ENCODE data around the gene FHOD3. TPM values are rescaled to one million over a fixed set of nuclear protein-coding genes. Genes with fewer than 3 reads are reported as not detected.
"Not testable (repeated sequence)": the region's sequence is repeated elsewhere in the genome, so short reads cannot be mapped to it uniquely, and the experiment has no call there.

The FHOD3 gene
- total RNA-seq, 1 experiment from 2014 or later, result 18.1 TPM

DNA sequence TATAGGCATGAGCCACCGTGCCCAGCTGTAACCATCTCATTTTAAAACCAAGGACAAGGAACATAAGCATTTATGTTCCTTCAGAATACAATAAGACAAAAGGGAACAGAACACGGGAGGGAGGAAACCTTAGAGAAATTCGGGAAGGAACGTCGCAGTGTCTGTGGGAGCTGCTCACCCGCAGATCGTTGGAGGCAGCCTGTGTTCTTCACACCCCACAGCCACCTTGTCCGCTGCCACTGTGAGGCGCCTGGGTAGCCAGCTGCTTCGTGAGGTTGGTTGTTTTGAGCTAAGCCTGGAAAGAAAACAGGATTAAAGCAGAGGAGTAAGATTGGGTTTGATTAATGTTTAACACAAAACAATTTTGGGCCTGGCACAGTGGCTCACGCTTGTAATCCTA is 250.0 kb downstream of the FHOD3 start:
- H3K4me2 ChIP-seq (ENCODE audit: low read length), result no peak overlapping the region
- TF ChIP-seq EZH2 (IDR thresholded peaks at IDR 0.05; ENCODE audit: low read length, unreplicated experiment) (no peak), EZH2phosphoT487 (IDR thresholded peaks at IDR 0.05; ENCODE audit: borderline replicate concordance, low read length) (no peak)
- TF ChIP-seq, protein P1, sequence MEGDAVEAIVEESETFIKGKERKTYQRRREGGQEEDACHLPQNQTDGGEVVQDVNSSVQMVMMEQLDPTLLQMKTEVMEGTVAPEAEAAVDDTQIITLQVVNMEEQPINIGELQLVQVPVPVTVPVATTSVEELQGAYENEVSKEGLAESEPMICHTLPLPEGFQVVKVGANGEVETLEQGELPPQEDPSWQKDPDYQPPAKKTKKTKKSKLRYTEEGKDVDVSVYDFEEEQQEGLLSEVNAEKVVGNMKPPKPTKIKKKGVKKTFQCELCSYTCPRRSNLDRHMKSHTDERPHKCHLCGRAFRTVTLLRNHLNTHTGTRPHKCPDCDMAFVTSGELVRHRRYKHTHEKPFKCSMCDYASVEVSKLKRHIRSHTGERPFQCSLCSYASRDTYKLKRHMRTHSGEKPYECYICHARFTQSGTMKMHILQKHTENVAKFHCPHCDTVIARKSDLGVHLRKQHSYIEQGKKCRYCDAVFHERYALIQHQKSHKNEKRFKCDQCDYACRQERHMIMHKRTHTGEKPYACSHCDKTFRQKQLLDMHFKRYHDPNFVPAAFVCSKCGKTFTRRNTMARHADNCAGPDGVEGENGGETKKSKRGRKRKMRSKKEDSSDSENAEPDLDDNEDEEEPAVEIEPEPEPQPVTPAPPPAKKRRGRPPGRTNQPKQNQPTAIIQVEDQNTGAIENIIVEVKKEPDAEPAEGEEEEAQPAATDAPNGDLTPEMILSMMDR (conservative IDR thresholded peaks at IDR 0.05; ENCODE audit: low read depth, low read length), result no peak
- H3K36me3 ChIP-seq (ENCODE audit: low read depth, low read length), result no peaks in the 10 kb centered on the region
- ChIA-PET CTCF (no interaction called here), POLR2A (ENCODE audit: unreplicated experiment) (no interaction called here)
- intact Hi-C loops (cut with micrococcal nuclease), result no loop called here
- no peaks in the 10 kb centered on the region for H3K27me3 ChIP-seq (ENCODE audit: low read length)
- DNase-seq, result no peak
- H3K4me3 ChIP-seq (ENCODE audit: low read length), result no peak overlapping the region
- H3K4me1 ChIP-seq (ENCODE audit: insufficient read depth, low read length), result no peaks in the 10 kb centered on the region
- H3F3A ChIP-seq (ENCODE audit: low read length, unreplicated experiment), result no peaks in the 10 kb centered on the region
- no peaks in the 10 kb centered on the region for H3K9me3 ChIP-seq (ENCODE audit: low read length)
- no TSS peak for BruUV-seq (replicated peaks)
- no peaks in the 10 kb centered on the region for H4K20me1 ChIP-seq (ENCODE audit: low read length)
- H3K9me2 ChIP-seq (replicated peaks; ENCODE audit: low read length), result no peaks in the 10 kb centered on the region
- H2AFZ ChIP-seq (ENCODE audit: low read length), result no peak overlapping the region
- no peak for ATAC-seq
- no peak overlapping the region for H3K27ac ChIP-seq (ENCODE audit: low read length)
- H3K79me2 ChIP-seq (ENCODE audit: low read length), result no peaks in the 10 kb centered on the region
- H3K9ac ChIP-seq (ENCODE audit: low read length), result no peak overlapping the region

DNA sequence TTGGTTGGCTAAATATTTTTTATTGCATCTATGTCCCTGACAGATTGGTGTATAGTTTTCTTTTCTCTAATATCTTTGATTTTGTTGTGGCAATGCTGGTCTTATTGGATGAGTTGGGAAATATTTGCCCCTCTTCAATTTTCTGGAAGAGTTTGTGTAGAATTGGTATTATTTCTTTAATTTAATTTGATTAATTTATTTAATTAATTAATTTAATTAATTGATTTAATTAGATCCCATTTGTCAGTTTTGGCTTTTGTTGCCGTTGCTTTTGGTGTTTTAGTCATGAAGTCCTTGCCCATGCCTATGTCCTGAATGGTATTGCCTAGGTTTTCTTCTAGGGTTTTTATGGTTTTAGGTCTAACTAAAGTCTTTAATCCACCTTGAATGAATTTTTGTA is 253.8 kb downstream of the FHOD3 start:
- H3K79me2 ChIP-seq (ENCODE audit: low read length); H3K4me1 ChIP-seq (ENCODE audit: insufficient read depth, low read length); H4K20me1 ChIP-seq (ENCODE audit: low read length); H3K9ac ChIP-seq (ENCODE audit: low read length); ATAC-seq; H3K9me3 ChIP-seq (ENCODE audit: low read length); H2AFZ ChIP-seq (ENCODE audit: low read length); H3K27ac ChIP-seq (ENCODE audit: low read length); H3K9me2 ChIP-seq (replicated peaks; ENCODE audit: low read length); POLR2A ChIA-PET (ENCODE audit: unreplicated experiment); H3K36me3 ChIP-seq (ENCODE audit: low read depth, low read length); H3K27me3 ChIP-seq (ENCODE audit: low read length); DNase-seq; intact Hi-C loops (cut with micrococcal nuclease); BruUV-seq (replicated peaks); H3K4me3 ChIP-seq (ENCODE audit: low read length); H3F3A ChIP-seq (ENCODE audit: low read length, unreplicated experiment); H3K4me2 ChIP-seq (ENCODE audit: low read length); CTCF ChIA-PET: not testable (repeated sequence)

DNA sequence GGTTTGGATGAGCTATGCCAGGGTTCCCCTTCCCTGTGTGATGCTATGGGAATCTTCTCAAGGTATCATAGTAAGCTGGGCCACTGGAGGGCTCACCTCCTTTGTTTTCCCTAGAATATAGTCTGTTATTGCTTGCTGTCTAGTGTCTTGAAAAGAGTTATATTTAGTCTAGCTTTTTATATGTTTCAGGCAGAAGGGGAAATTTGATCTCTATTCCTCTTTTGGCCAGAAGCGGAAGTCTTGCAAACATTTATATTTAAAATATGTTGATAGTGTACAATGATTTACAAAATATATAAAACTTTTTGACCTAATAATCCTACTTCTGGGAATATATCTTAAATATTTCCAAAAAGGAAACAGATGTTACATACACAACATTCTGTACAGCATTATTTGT is 260.7 kb downstream of the FHOD3 start:
- Histone ChIP-seq H3K27me3 (ENCODE audit: low read length) (no peaks in the 10 kb centered on the region), H3K36me3 (ENCODE audit: low read depth, low read length) (no peaks in the 10 kb centered on the region), H3K4me1 (ENCODE audit: insufficient read depth, low read length) (no peaks in the 10 kb centered on the region), H2AFZ (ENCODE audit: low read length) (no peak overlapping the region), H3K9me3 (ENCODE audit: low read length) (no peaks in the 10 kb centered on the region), H3K27ac (ENCODE audit: low read length) (no peak overlapping the region), H4K20me1 (ENCODE audit: low read length) (no peaks in the 10 kb centered on the region), H3K4me2 (ENCODE audit: low read length) (no peak overlapping the region), H3K79me2 (ENCODE audit: low read length) (no peaks in the 10 kb centered on the region), H3K9me2 (replicated peaks; ENCODE audit: low read length) (no peaks in the 10 kb centered on the region), H3F3A (ENCODE audit: low read length, unreplicated experiment) (no peaks in the 10 kb centered on the region), H3K9ac (ENCODE audit: low read length) (no peak overlapping the region), H3K4me3 (ENCODE audit: low read length) (no peak overlapping the region)
- intact Hi-C loops (cut with micrococcal nuclease), result no loop called here
- POLR2A ChIA-PET (ENCODE audit: unreplicated experiment), result no interaction called here
- CTCF ChIA-PET, result no interaction called here
- DNase-seq (no peak), ATAC-seq (no peak)
- BruUV-seq (replicated peaks), result no TSS peak
- TF ChIP-seq, protein P1 (conservative IDR thresholded peaks at IDR 0.05; ENCODE audit: low read depth, low read length), result no peak
- TF ChIP-seq EZH2 (IDR thresholded peaks at IDR 0.05; ENCODE audit: low read length, unreplicated experiment) (no peak), EZH2phosphoT487 (IDR thresholded peaks at IDR 0.05; ENCODE audit: borderline replicate concordance, low read length) (no peak)
